PC-3 (cell line): ENCODE data around the gene SCN1A. TPM values are rescaled to one million over a fixed set of nuclear protein-coding genes. Genes with fewer than 3 reads are reported as not detected.
"Not testable (repeated sequence)": the region's sequence is repeated elsewhere in the genome, so short reads cannot be mapped to it uniquely, and the experiment has no call there.

Source experiments
- ATAC-seq: fragments of 200-7000 bp; cut with Tn5 transposase; 2 replicates; pipeline ENCODE4 v1.9.1; 2020; ENCODE audit warnings: mild to moderate bottlenecking, moderate library complexity
- BruUV-seq: library from RNA; stranded (reverse); fragments of 400-500 nt; replicated peaks from 2 replicates; lab custom pipeline; 2021; lab: Mats Ljungman, UMichigan
- CTCF ChIA-PET: fragments of 300-600 bp; sonication (Branson Sonifier 250); formaldehyde crosslinking; loops from one replicate; lab custom pipeline; 2022; ENCODE audit warnings: antibody characterized with exemption; lab: Charles Lee
- POLR2A ChIA-PET: fragments of 300-600 bp; sonication (Branson Sonifier 250); formaldehyde crosslinking; loops from one replicate; lab custom pipeline; 2022; ENCODE audit warnings: antibody characterized with exemption; ENCODE audit not compliant: unreplicated experiment; lab: Charles Lee
- DNase-seq: peaks from one replicate; pipeline ENCODE4 v3.0.0-alpha.2; 2015
- H2AFZ ChIP-seq: fragments of 300-600 bp; sonication (generic); 2 replicates; pipeline ENCODE4 v1.6.0; 2016; ENCODE audit warnings: antibody characterized with exemption, low read length
- H3F3A ChIP-seq: fragments of 300-600 bp; sonication (generic); one replicate; pipeline ENCODE4 v1.6.0; 2017; ENCODE audit warnings: antibody characterized with exemption, low read length, control low read depth, mild to moderate bottlenecking; ENCODE audit not compliant: unreplicated experiment
- H3K27ac ChIP-seq: fragments of 300-600 bp; sonication (generic); 2 replicates; pipeline ENCODE4 v1.5.1; 2016; ENCODE audit warnings: mild to moderate bottlenecking, low read length
- H3K27me3 ChIP-seq: fragments of 300-600 bp; sonication (generic); 2 replicates; pipeline ENCODE4 v1.6.1; 2016; ENCODE audit warnings: low read length, mixed read lengths
- H3K36me3 ChIP-seq: fragments of 300-600 bp; sonication (generic); 2 replicates; pipeline ENCODE4 v1.6.1; 2016; ENCODE audit warnings: low read depth, mixed run types, low read length, mixed read lengths
- H3K4me1 ChIP-seq: fragments of 300-600 bp; sonication (generic); 2 replicates; pipeline ENCODE4 v1.5.1; 2016; ENCODE audit warnings: low read length; ENCODE audit not compliant: insufficient read depth
- H3K4me2 ChIP-seq: fragments of 300-600 bp; sonication (generic); 2 replicates; pipeline ENCODE4 v1.6.0; 2016; ENCODE audit warnings: low read length
- H3K4me3 ChIP-seq: fragments of 300-600 bp; sonication (generic); 2 replicates; pipeline ENCODE4 v1.5.1; 2016; ENCODE audit warnings: mild to moderate bottlenecking, low read length, mixed read lengths
- H3K79me2 ChIP-seq: fragments of 300-600 bp; sonication (generic); 2 replicates; pipeline ENCODE4 v1.6.1; 2017; ENCODE audit warnings: low read length, mixed read lengths
- H3K9ac ChIP-seq: fragments of 300-600 bp; sonication (generic); 2 replicates; pipeline ENCODE4 v1.6.0; 2016; ENCODE audit warnings: mild to moderate bottlenecking, low read length
- H3K9me2 ChIP-seq: fragments of 300-600 bp; sonication (generic); replicated peaks from 2 replicates; pipeline ENCODE4 v1.6.1; 2016; ENCODE audit warnings: mixed run types, low read length, mixed read lengths
- H3K9me3 ChIP-seq: fragments of 300-600 bp; sonication (generic); 2 replicates; pipeline ENCODE4 v1.6.1; 2016; ENCODE audit warnings: low read length, mixed read lengths
- H4K20me1 ChIP-seq: fragments of 300-600 bp; sonication (generic); 2 replicates; pipeline ENCODE4 v1.6.1; 2016; ENCODE audit warnings: low read length, mixed read lengths
- EZH2 ChIP-seq: fragments of 300-600 bp; sonication (generic); IDR thresholded peaks from one replicate; pipeline ENCODE4 v1.6.1; 2017; ENCODE audit warnings: antibody characterized with exemption, mild to moderate bottlenecking, low read length; ENCODE audit not compliant: unreplicated experiment
- EZH2phosphoT487 ChIP-seq: fragments of 300-600 bp; sonication (generic); IDR thresholded peaks from 2 replicates; pipeline ENCODE4 v1.6.1; 2018; ENCODE audit warnings: mild to moderate bottlenecking, antibody characterized with exemption, low read length, borderline replicate concordance
- intact Hi-C: fragments of 100-400 bp; cut with micrococcal nuclease; formaldehyde crosslinking; loops from 2 replicates; pipeline ENCODE4 v1.9.0; 2023
- total RNA-seq: library from RNA; depleted of rRNA; stranded (reverse); fragments of >200 nt; gene quantifications from 2 replicates; pipeline ENCODE4 v1.2.3, GENCODE V29; 2014
- TF ChIP-seq, protein P1 (sequence below): fragments of 300-600 bp; sonication (generic); conservative IDR thresholded peaks from 2 replicates; pipeline ENCODE4 v1.5.1; 2017; ENCODE audit warnings: antibody characterized with exemption, low read depth, mild to moderate bottlenecking, low read length

The SCN1A gene
- total RNA-seq, 1 experiment from 2014 or later, result 0.04 TPM

DNA sequence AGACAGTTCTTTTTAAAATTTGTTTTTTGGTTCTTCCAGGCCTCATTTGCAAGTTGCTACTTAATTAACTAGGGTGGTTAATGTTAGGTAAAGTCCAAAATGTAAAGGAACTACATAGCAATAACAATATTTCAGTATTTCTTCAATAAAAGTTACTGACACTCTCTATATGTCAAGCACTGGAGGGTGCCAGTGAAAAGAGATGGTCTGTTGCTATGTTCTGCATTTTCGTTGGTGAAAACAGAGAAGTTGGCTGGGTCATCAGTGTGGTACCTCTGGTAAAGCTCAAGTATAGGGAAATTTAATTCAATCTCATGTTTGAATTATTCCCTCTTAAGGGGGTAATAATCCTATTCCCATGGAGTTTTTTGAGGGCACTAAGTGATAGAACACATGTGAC lies 16.3 kb upstream of the SCN1A start:
- BruUV-seq, result no TSS peak
- no peak overlapping the region for H3K4me3 ChIP-seq
- H3K27me3 ChIP-seq, result peaks cover 10% of the 10 kb centered on the region
- ChIA-PET POLR2A (no interaction called here), CTCF (interaction anchor here (0.6 kb wide), 1 partner anchor 16 kb away, joined by 3 read pairs; the partner anchor contains the start of gene SCN1A)
- ATAC-seq (no peak), DNase-seq (no peak)
- H3K9me2 ChIP-seq, result no peaks in the 10 kb centered on the region; the same call in 1 of the 2 replicates
- H3K27ac ChIP-seq, result no peak overlapping the region
- H4K20me1 ChIP-seq, result no peaks in the 10 kb centered on the region
- intact Hi-C loops, result no loop called here
- H2AFZ ChIP-seq, result no peak overlapping the region
- H3K9me3 ChIP-seq, result 0 out of 2 replicates have a peak, but pooled peaks cover 4% of the 10 kb centered on the region
- H3K4me2 ChIP-seq, result no peak overlapping the region
- H3K79me2 ChIP-seq, result no peaks in the 10 kb centered on the region
- no peaks in the 10 kb centered on the region for H3K4me1 ChIP-seq
- no peak overlapping the region for H3K9ac ChIP-seq
- H3F3A ChIP-seq, result no peaks in the 10 kb centered on the region
- no peaks in the 10 kb centered on the region for H3K36me3 ChIP-seq
- TF ChIP-seq EZH2phosphoT487 (no peak), EZH2 (no peak)
- TF ChIP-seq, protein P1, sequence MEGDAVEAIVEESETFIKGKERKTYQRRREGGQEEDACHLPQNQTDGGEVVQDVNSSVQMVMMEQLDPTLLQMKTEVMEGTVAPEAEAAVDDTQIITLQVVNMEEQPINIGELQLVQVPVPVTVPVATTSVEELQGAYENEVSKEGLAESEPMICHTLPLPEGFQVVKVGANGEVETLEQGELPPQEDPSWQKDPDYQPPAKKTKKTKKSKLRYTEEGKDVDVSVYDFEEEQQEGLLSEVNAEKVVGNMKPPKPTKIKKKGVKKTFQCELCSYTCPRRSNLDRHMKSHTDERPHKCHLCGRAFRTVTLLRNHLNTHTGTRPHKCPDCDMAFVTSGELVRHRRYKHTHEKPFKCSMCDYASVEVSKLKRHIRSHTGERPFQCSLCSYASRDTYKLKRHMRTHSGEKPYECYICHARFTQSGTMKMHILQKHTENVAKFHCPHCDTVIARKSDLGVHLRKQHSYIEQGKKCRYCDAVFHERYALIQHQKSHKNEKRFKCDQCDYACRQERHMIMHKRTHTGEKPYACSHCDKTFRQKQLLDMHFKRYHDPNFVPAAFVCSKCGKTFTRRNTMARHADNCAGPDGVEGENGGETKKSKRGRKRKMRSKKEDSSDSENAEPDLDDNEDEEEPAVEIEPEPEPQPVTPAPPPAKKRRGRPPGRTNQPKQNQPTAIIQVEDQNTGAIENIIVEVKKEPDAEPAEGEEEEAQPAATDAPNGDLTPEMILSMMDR, result no peak

DNA sequence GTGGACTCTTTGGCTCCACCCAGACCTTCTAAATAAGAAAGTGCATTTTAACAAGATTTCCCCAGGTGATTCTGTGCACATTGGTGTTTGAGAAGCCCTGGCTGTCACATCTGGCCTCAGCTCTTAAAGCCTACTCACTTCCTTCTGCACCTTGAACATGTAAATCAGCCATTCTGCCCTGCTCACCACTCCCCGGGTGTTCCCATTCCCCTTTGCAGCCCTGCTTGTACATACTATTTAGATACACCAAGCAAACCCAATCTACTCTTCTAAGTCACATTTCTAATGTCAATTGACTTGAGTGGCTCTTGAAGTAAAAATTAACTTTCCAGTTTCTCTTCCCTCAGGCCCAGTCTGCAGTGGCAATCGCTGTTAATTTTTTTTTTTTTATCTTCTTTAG lies 13.1 kb upstream of the SCN1A start:
- H3K9me3 ChIP-seq, result 0 out of 2 replicates have a peak, but pooled peaks cover 4% of the 10 kb centered on the region
- ATAC-seq (no peak), DNase-seq (no peak)
- TF ChIP-seq EZH2, result no peak
- no peak for TF ChIP-seq EZH2phosphoT487
- no peak overlapping the region for H3K4me2 ChIP-seq
- intact Hi-C loops, result no loop called here
- no peak overlapping the region for H2AFZ ChIP-seq
- no peaks in the 10 kb centered on the region for H3K4me1 ChIP-seq
- ChIA-PET CTCF (no interaction called here), POLR2A (no interaction called here)
- H3F3A ChIP-seq, result no peaks in the 10 kb centered on the region
- H3K79me2 ChIP-seq, result no peaks in the 10 kb centered on the region
- no peaks in the 10 kb centered on the region for H3K36me3 ChIP-seq
- no TSS peak for BruUV-seq
- H4K20me1 ChIP-seq, result no peaks in the 10 kb centered on the region
- H3K27ac ChIP-seq, result no peak overlapping the region
- H3K4me3 ChIP-seq, result no peak overlapping the region
- peaks cover 10% of the 10 kb centered on the region for H3K27me3 ChIP-seq
- no peaks in the 10 kb centered on the region; the same call in 1 of the 2 replicates for H3K9me2 ChIP-seq
- no peak overlapping the region for H3K9ac ChIP-seq

DNA sequence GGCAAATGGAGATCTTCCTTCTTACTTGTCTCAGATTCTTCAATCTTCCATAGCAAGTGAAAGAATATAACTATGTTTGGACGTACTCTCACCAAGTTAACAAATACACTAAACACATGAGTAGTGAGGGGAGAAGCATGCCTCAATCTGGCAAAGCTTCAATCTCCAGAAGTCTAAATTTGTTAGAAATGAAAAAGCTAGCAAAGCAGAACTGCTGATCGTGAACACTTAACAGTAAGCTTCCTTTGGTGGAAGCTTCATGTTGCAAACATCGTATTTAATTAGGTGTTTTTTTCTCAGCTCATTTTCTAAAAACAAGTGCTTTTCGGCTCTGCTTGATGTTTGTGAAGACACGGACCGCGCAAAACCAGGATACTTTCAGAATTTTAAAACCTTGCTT lies 12.7 kb upstream of the SCN1A start:
- BruUV-seq, result no TSS peak
- H4K20me1 ChIP-seq, result no peaks in the 10 kb centered on the region
- H3K4me2 ChIP-seq, result no peak overlapping the region
- ChIA-PET CTCF (no interaction called here), POLR2A (no interaction called here)
- no peaks in the 10 kb centered on the region for H3F3A ChIP-seq
- H3K9me2 ChIP-seq, result no peaks in the 10 kb centered on the region; the same call in 1 of the 2 replicates
- H3K9me3 ChIP-seq, result 0 out of 2 replicates have a peak, but pooled peaks cover 4% of the 10 kb centered on the region
- ATAC-seq (no peak), DNase-seq (no peak)
- intact Hi-C loops, result no loop called here
- peaks cover 15% of the 10 kb centered on the region for H3K27me3 ChIP-seq
- H3K79me2 ChIP-seq, result no peaks in the 10 kb centered on the region
- H2AFZ ChIP-seq, result no peak overlapping the region
- no peak overlapping the region for H3K9ac ChIP-seq
- TF ChIP-seq, protein P1, result no peak
- TF ChIP-seq EZH2 (no peak), EZH2phosphoT487 (no peak)
- no peaks in the 10 kb centered on the region for H3K36me3 ChIP-seq
- H3K4me1 ChIP-seq, result no peaks in the 10 kb centered on the region
- no peak overlapping the region for H3K4me3 ChIP-seq
- no peak overlapping the region for H3K27ac ChIP-seq

DNA sequence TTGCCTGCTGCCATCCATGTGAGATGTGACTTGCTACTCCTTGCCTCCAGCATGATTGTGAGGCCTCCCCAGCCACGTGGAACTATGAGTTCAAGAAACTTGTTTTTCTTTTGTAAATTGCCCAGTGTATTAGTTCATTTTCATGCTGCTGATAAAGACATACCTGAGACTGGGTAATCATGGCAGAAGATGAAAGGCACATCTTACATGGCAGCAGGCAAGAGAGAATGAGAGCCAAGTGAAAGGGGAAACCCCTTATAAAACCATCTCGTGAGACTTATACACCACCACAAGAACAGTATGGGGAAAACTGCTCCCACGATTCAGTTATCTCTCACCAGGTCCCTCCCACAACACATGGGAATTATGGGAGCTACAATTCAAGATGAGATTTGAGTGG lies 11.7 kb upstream of the SCN1A start:
- H3K36me3 ChIP-seq, POLR2A ChIA-PET, H3K79me2 ChIP-seq, H3F3A ChIP-seq, ATAC-seq, H3K4me2 ChIP-seq, DNase-seq, H3K4me3 ChIP-seq, H3K9me2 ChIP-seq, H3K27ac ChIP-seq, H3K9ac ChIP-seq, H3K4me1 ChIP-seq, H4K20me1 ChIP-seq, H2AFZ ChIP-seq, intact Hi-C loops, H3K9me3 ChIP-seq, BruUV-seq, CTCF ChIA-PET: not testable (repeated sequence)
- peaks cover 25% of the 10 kb centered on the region for H3K27me3 ChIP-seq
